Measurements from ENCODE around the gene KCNC2.

The KCNC2 gene

DNA sequence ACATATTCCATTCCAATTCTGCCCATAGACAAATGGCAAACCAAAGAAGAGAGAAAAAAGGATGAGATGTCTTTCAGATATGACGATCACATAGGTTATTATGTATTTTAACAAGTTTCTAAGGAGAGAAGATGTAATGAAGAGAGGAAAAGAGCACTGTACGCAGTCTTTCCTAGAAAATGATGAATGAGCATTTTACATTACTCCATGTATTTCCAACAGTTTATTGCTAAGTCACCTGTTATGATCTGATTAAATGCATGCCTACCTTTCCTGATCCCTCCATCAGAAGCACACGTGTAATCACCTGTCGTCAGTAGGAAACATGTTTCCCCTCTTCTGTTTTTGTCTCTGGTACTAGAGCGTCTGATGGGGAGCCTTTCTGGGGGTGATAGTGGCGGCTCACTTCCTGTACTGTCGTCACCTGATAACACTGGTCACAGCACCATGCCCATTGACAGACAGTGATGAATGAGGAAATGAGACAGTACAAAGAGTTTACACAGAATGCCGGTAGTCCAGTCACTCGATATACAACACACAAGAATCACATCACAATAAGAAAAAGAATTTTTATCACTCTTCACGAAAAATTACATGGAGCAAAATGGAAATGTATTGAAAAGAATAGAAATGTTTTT is 161.6 kb downstream of the KCNC2 start:
- no peak for DNase-seq

DNA sequence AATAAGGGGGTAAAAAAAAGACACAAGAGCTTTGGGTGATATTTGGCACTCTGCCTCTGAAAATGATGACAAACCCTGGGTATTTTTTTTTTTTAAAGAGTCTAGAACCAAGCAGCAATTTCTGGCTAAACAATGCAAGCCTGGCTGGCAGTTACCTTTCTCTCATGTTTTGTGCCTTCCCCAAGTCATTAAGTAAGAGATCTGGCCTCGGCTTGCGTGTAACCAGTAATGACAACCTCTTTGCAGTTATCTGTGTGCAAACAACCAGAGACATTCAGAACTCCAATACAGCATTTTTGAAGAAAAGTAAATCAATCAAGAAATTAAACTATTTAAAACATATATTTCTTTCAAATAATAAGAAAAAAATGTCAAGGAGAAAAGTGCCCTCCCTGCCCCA is 167.5 kb downstream of the KCNC2 start:
- DNase-seq = no peak

DNA sequence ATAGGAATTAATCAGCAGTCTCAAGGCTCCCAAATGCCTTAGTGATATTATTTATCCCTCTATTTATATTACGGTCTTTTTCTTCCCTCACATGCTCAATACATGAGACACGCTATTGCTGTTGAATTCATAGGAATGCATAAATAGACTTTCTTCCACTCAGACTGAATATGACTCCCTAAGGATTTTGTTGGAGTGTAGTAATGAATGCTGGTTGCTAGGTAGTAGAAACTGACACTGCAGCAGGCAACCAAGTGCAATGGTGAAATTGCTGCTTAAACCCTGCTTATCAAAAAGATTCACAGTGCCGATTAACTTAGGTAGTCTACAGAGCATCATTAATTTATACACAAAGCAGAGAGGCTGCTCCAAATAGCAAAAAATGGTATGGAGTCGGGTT is 168.2 kb downstream of the KCNC2 start:
- no peak for DNase-seq

DNA sequence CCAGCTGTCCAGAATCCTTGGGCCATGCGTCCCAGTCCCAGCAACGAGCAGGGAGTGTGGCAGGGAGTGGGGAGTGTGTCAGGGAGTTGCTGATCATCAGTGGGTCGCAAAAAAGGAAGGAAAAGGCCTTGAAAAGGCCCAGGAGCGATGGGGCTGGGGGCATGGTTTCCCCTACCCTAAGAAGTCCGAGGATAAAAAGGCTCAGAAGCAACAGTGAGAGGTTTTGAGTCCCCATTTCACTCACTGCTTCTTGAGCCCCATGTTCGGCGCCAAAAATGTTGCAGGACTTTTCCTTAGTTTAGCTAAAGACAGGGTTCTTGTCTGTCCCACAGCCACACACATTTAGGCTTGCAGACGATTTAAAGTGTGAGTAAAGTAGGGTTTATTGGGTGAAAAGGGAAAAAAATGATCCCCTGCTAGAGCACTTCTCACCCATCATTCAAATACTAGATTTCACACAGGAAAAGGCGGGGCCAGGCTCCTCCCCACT is 189.5 kb downstream of the KCNC2 start:
- DNase-seq = no peak

DNA sequence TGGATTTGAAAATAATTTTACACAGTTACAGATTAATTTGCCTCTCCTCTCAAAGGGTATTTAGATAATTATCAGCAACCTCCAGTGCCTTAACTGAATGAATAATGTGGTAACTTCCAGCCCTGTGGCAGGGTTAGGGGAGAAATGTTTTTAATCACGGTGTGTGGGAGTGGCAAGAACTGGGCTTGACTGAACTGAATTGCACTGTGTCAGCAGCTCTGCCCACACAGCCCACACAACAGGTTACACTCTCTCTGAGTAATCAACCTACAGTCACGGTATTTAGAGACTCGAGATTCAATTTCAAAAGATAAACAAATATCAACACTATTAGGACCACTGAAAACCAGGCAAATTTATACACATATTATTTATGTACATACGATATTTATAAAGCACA is 198.5 kb downstream of the KCNC2 start:
- DNase-seq = no peak

DNA sequence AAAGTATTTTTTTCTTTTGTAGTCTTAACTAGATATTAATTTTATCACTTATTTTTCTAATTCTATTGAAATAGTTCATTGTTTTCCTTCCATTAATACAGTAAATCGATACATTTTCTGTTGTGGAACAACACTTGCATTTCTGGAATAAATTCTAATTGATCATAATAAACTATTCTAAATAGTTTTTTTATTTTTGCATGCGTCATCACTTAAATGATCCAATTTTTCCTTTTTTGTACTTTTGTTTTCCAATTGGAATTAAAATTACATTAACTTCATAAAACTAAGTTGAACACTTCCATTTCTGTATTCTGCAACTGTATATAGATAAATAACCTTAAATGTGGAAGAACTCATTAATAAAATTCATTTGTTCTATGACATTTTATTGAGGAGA is 202.5 kb downstream of the KCNC2 start:
- DNase-seq = no peak

DNA sequence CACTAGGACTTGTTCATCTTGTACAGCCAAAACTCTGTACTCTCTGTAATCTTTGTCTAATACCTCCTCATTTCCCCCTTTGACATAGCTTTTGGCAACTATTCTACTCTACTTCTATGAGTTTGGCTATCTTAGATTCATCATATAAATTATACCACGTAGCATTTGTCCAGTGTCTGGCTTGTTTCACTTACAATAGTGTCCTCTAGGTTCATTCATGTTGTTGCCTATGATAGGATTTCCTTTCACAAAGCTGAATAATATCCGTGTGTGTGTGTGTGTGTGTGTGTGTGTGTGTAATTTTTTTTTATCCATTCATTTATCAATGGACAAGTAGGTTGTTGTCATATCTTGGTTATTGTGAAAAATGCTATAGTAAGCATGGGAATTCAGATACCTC is 209.5 kb downstream of the KCNC2 start:
- DNase-seq = no peak

DNA sequence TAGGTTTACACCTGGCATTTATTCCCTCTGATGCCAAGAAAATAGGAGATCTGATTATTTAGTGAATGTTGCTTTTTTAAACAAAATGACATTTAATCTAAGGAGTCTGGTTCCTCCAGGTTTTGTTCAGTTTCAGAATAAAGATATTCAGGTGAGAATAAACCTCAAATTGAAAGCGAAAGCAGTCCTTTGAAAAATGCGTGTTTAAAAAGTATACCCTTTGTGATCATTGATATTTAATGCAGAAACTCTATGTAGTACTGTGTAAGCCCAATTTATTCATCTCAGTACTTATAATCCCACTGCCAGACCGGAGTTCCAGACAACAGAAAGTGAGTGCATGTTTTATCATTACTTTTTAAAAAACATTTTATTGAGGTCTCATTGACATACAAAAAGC is 210.2 kb downstream of the KCNC2 start:
- no peak for DNase-seq

Measured in NCI-H446 treated with DMSO at 0.1 percent for 48 hours (cell line).